ENCODE results near the gene PIGS.
A peak's percentile ranks its signal among the peaks of the same experiment; 100 is the strongest.
"Not testable (repeated sequence)": the region's sequence is repeated elsewhere in the genome, so short reads cannot be mapped to it uniquely, and the experiment has no call there.

Gene PIGS

GRCh38 chr17:28578246-28579195 is 7.2 kb upstream of the PIGS start:
- DNase-seq: no peak

GRCh38 chr17:28577466-28577824 is 6.1 kb upstream of the PIGS start:
- no peak for DNase-seq

- DNase-seq: peak; percentile 91 to 99
Observed at GRCh38 chr17:28576758-28577465, 5.6 kb upstream of the PIGS start, which contains the start of gene ALDOC. Gene ALDOC (minus strand): TSS chr17:28576895. CDS start chr17:28575532, 1,363 bp downstream.

- not testable (repeated sequence) for DNase-seq
Observed at GRCh38 chr17:28576016-28576415, 4.7 kb upstream of the PIGS start.

- peak in 1 of 2 experiments; percentile 24 for DNase-seq
Observed at GRCh38 chr17:28575126-28575795, 3.9 kb upstream of the PIGS start.

- peak in 1 of 2 experiments; percentile 31 for DNase-seq
Observed at GRCh38 chr17:28574526-28574925, 3.2 kb upstream of the PIGS start.

GRCh38 chr17:28573966-28574480 is 2.7 kb upstream of the PIGS start:
- DNase-seq: no peak

- DNase-seq: no peak
Observed at GRCh38 chr17:28573521-28573920, 2.2 kb upstream of the PIGS start.

GRCh38 chr17:28573040-28573380 is 1.7 kb upstream of the PIGS start:
- DNase-seq: no peak

- no peak for DNase-seq
Observed at GRCh38 chr17:28572259-28573039, 1.1 kb upstream of the PIGS start.

- DNase-seq: peak; percentile 72 to 83
Observed at GRCh38 chr17:28570716-28571360, 486 bp downstream of the PIGS start.

- DNase-seq: no peak
Observed at GRCh38 chr17:28569446-28569845, 1.9 kb downstream of the PIGS start.

GRCh38 chr17:28567604-28568003 is 3.7 kb downstream of the PIGS start:
- no peak for DNase-seq

- no peak for DNase-seq
Observed at GRCh38 chr17:28563475-28563874, 7.8 kb downstream of the PIGS start.

- no peak for DNase-seq
Observed at GRCh38 chr17:28555022-28555421, 16.3 kb downstream of the PIGS start.

- peak in 1 of 2 experiments; percentile 32 for DNase-seq
Observed at GRCh38 chr17:28554565-28554964, 16.8 kb downstream of the PIGS start.

- DNase-seq: no peak
Observed at GRCh38 chr17:28553000-28553505, 18.3 kb downstream of the PIGS start.

- DNase-seq: peak; percentile 13 to 94
Observed at GRCh38 chr17:28552176-28552999, 18.9 kb downstream of the PIGS start, which contains the start of gene UNC119. Gene UNC119 (minus strand): TSS chr17:28552624. CDS start chr17:28552557, 67 bp downstream.

GRCh38 chr17:28551421-28552175 is 19.7 kb downstream of the PIGS start:
- DNase-seq: peak; percentile 16 to 60

GRCh38 chr17:28550858-28551257 is 20.5 kb downstream of the PIGS start:
- no peak for DNase-seq
